NCI-H1092 (cell line): Measurements from ENCODE around the gene KANK2.
A peak's percentile ranks its signal among the peaks of the same experiment; 100 is the strongest.
"Not testable (repeated sequence)": the region's sequence is repeated elsewhere in the genome, so short reads cannot be mapped to it uniquely, and the experiment has no call there.

Experiments used
- DNase-seq: peaks from one replicate; lab custom pipeline; 2025; lab: John Stamatoyannopoulos, UW

KANK2 gene

GRCh38 chr19:11196406-11197287 lies 698 bp downstream of the KANK2 start:
- DNase-seq, result no peak

- no peak for DNase-seq
These were observed 1.7 kb downstream of the KANK2 start for GRCh38 chr19:11195681-11196080.

- no peak for DNase-seq
These were observed 2.4 kb downstream of the KANK2 start for GRCh38 chr19:11194656-11195558.

- no peak for DNase-seq
These were observed 3.2 kb downstream of the KANK2 start for GRCh38 chr19:11194173-11194572.

- DNase-seq, result no peak
These were observed 4.1 kb downstream of the KANK2 start for GRCh38 chr19:11192957-11193939.

- DNase-seq, result no peak
These were observed 5.4 kb downstream of the KANK2 start for GRCh38 chr19:11191934-11192333.

GRCh38 chr19:11191273-11191755 lies 6.0 kb downstream of the KANK2 start:
- DNase-seq, result no peak

GRCh38 chr19:11190501-11190900 lies 6.8 kb downstream of the KANK2 start:
- DNase-seq, result no peak

- DNase-seq, result no peak
These were observed 9.9 kb downstream of the KANK2 start for GRCh38 chr19:11187441-11187840.

GRCh38 chr19:11182994-11183393 lies 14.4 kb downstream of the KANK2 start:
- no peak for DNase-seq

GRCh38 chr19:11181488-11181887 lies 15.9 kb downstream of the KANK2 start:
- DNase-seq, result no peak

- DNase-seq, result not testable (repeated sequence)
These were observed 16.4 kb downstream of the KANK2 start for GRCh38 chr19:11180975-11181374.

GRCh38 chr19:11180346-11180745 lies 17.0 kb downstream of the KANK2 start:
- DNase-seq, result no peak

GRCh38 chr19:11179716-11180297 lies 17.5 kb downstream of the KANK2 start:
- DNase-seq, result no peak

- not testable (repeated sequence) for DNase-seq
These were observed 18.2 kb downstream of the KANK2 start for GRCh38 chr19:11179145-11179465.

- DNase-seq, result no peak
These were observed 19.8 kb downstream of the KANK2 start for GRCh38 chr19:11177592-11177991.

GRCh38 chr19:11176466-11177193 lies 20.7 kb downstream of the KANK2 start:
- no peak for DNase-seq

- no peak for DNase-seq
These were observed 21.4 kb downstream of the KANK2 start for GRCh38 chr19:11175920-11176319.

- peak; percentile 38 for DNase-seq
These were observed 23.0 kb downstream of the KANK2 start for GRCh38 chr19:11174336-11174735.

GRCh38 chr19:11173516-11174155 lies 23.7 kb downstream of the KANK2 start:
- no peak for DNase-seq
